HAP-1 (cell line): ENCODE measurements around the gene OTUB2.

Source experiments
- DNase-seq, 2 experiments: peaks; one replicate each; pipeline ENCODE4 v3.0.0-alpha.2; 2016 to 2020; ENCODE audit warnings: low spot score in 2 of 2
- H3K27me3 ChIP-seq: fragments of 250-450 bp; sonication (Bioruptor Pico); 2 replicates; pipeline ENCODE4 v1.5.1; 2020; ENCODE audit warnings: low read depth, mild to moderate bottlenecking, moderate library complexity
- H3K36me3 ChIP-seq: fragments of 250-450 bp; sonication (Bioruptor Pico); replicated peaks from 2 replicates; pipeline ENCODE4 v1.5.1; 2020; ENCODE audit warnings: mild to moderate bottlenecking
- H3K4me1 ChIP-seq: fragments of 250-450 bp; sonication (Bioruptor Pico); 2 replicates; pipeline ENCODE4 v1.5.1; 2020; ENCODE audit warnings: mild to moderate bottlenecking
- H3K4me3 ChIP-seq: fragments of 250-450 bp; sonication (Bioruptor Pico); 2 replicates; pipeline ENCODE4 v1.5.1; 2020; ENCODE audit warnings: mild to moderate bottlenecking, moderate library complexity
- H3K9me3 ChIP-seq: fragments of 250-450 bp; sonication (Bioruptor Pico); 2 replicates; pipeline ENCODE4 v1.5.1; 2020; ENCODE audit warnings: mild to moderate bottlenecking, moderate library complexity
- in situ Hi-C: fragments of 300-500 bp; cut with MboI; formaldehyde crosslinking; loops from 3 replicates; pipeline ENCODE4 v1.14.3; 2020; ENCODE audit warnings: low sequenced_read_pairs, inconsistent platforms, mixed read lengths

The OTUB2 gene

GRCh38 chr14:94020267-94020666 lies 5.9 kb upstream of the OTUB2 start:
- in situ Hi-C loops, result no loop called here
- Histone ChIP-seq H3K9me3 (no peaks in the 10 kb centered on the region), H3K4me1 (0 out of 2 replicates have a peak, but pooled peaks cover 2% of the 10 kb centered on the region), H3K4me3 (no peak overlapping the region), H3K36me3 (no peaks in the 10 kb centered on the region), H3K27me3 (peaks cover 1% of the 10 kb centered on the region; the same call in 1 of the 2 replicates)
- no peak for DNase-seq

- Histone ChIP-seq H3K9me3 (no peaks in the 10 kb centered on the region), H3K4me1 (peaks cover 2% of the 10 kb centered on the region; the same call in 1 of the 2 replicates), H3K4me3 (no peak overlapping the region), H3K36me3 (no peaks in the 10 kb centered on the region), H3K27me3 (no peaks in the 10 kb centered on the region)
- in situ Hi-C loops, result no loop called here
- no peak for DNase-seq
These were observed 5.1 kb upstream of the OTUB2 start for GRCh38 chr14:94021001-94021400.

GRCh38 chr14:94021416-94022157 lies 4.6 kb upstream of the OTUB2 start:
- H3K4me1 ChIP-seq, result peaks cover 2% of the 10 kb centered on the region; the same call in 1 of the 2 replicates
- in situ Hi-C loops, result no loop called here
- no peak overlapping the region for H3K4me3 ChIP-seq
- H3K27me3 ChIP-seq, result no peaks in the 10 kb centered on the region
- no peaks in the 10 kb centered on the region for H3K36me3 ChIP-seq
- no peaks in the 10 kb centered on the region for H3K9me3 ChIP-seq
- no peak for DNase-seq

- H3K27me3 ChIP-seq, result no peaks in the 10 kb centered on the region
- H3K4me1 ChIP-seq, result peaks cover 2% of the 10 kb centered on the region; the same call in 1 of the 2 replicates
- DNase-seq, result no peak
- H3K4me3 ChIP-seq, result no peak overlapping the region
- H3K9me3 ChIP-seq, result no peaks in the 10 kb centered on the region
- in situ Hi-C loops, result no loop called here
- H3K36me3 ChIP-seq, result no peaks in the 10 kb centered on the region
These were observed 3.4 kb upstream of the OTUB2 start for GRCh38 chr14:94022532-94023411.

- in situ Hi-C loops, result no loop called here
These were observed 1.6 kb upstream of the OTUB2 start for GRCh38 chr14:94024549-94024948.

GRCh38 chr14:94025720-94026119 lies 420 bp upstream of the OTUB2 start:
- H3K4me1 ChIP-seq, result peaks cover 2% of the 10 kb centered on the region; the same call in 1 of the 2 replicates
- DNase-seq, result no peak
- in situ Hi-C loops, result no loop called here
- H3K4me3 ChIP-seq, result peak overlapping the region; percentile 34
- H3K27me3 ChIP-seq, result no peaks in the 10 kb centered on the region
- no peaks in the 10 kb centered on the region for H3K36me3 ChIP-seq
- H3K9me3 ChIP-seq, result no peaks in the 10 kb centered on the region

More at GRCh38 chr14:94024549-94024948, 1.6 kb upstream of the OTUB2 start:
- H3K27me3 ChIP-seq, result no peaks in the 10 kb centered on the region
- H3K36me3 ChIP-seq, result no peaks in the 10 kb centered on the region
- DNase-seq, result no peak
- H3K9me3 ChIP-seq, result no peaks in the 10 kb centered on the region
- H3K4me1 ChIP-seq, result peaks cover 2% of the 10 kb centered on the region; the same call in 1 of the 2 replicates
- H3K4me3 ChIP-seq, result no peak overlapping the region

- DNase-seq, result no peak
- Histone ChIP-seq H3K9me3 (no peaks in the 10 kb centered on the region), H3K36me3 (no peaks in the 10 kb centered on the region), H3K4me1 (peaks cover 2% of the 10 kb centered on the region; the same call in 1 of the 2 replicates), H3K4me3 (peak overlapping the region; percentile 34), H3K27me3 (no peaks in the 10 kb centered on the region)
- in situ Hi-C loops, result no loop called here
These were observed 839 bp downstream of the OTUB2 start for GRCh38 chr14:94026889-94027469.

GRCh38 chr14:94027566-94028449 lies 1.7 kb downstream of the OTUB2 start:
- Histone ChIP-seq H3K4me1 (no peaks in the 10 kb centered on the region; the same call in 1 of the 2 replicates), H3K4me3 (no peak overlapping the region), H3K27me3 (no peaks in the 10 kb centered on the region), H3K9me3 (no peaks in the 10 kb centered on the region), H3K36me3 (no peaks in the 10 kb centered on the region)
- DNase-seq, result no peak
- in situ Hi-C loops, result no loop called here

- Histone ChIP-seq H3K9me3 (no peaks in the 10 kb centered on the region), H3K27me3 (no peaks in the 10 kb centered on the region), H3K4me1 (no peaks in the 10 kb centered on the region; the same call in 1 of the 2 replicates), H3K36me3 (no peaks in the 10 kb centered on the region), H3K4me3 (no peak overlapping the region)
- in situ Hi-C loops, result no loop called here
- no peak for DNase-seq
These were observed 2.3 kb downstream of the OTUB2 start for GRCh38 chr14:94028450-94028826.

- Histone ChIP-seq H3K9me3 (no peaks in the 10 kb centered on the region), H3K27me3 (no peaks in the 10 kb centered on the region), H3K36me3 (no peaks in the 10 kb centered on the region), H3K4me3 (no peak overlapping the region), H3K4me1 (no peaks in the 10 kb centered on the region; the same call in 1 of the 2 replicates)
- in situ Hi-C loops, result no loop called here
- no peak for DNase-seq
These were observed 3.1 kb downstream of the OTUB2 start for GRCh38 chr14:94029265-94029664.

GRCh38 chr14:94029671-94030203 lies 3.6 kb downstream of the OTUB2 start:
- Histone ChIP-seq H3K9me3 (no peaks in the 10 kb centered on the region), H3K36me3 (no peaks in the 10 kb centered on the region), H3K4me3 (no peak overlapping the region), H3K4me1 (no peaks in the 10 kb centered on the region; the same call in 1 of the 2 replicates), H3K27me3 (no peaks in the 10 kb centered on the region)
- in situ Hi-C loops, result no loop called here
- DNase-seq, result no peak

GRCh38 chr14:94030571-94030970 lies 4.4 kb downstream of the OTUB2 start:
- Histone ChIP-seq H3K4me3 (no peak overlapping the region), H3K36me3 (no peaks in the 10 kb centered on the region), H3K27me3 (no peaks in the 10 kb centered on the region), H3K9me3 (no peaks in the 10 kb centered on the region), H3K4me1 (no peaks in the 10 kb centered on the region; the same call in 1 of the 2 replicates)
- in situ Hi-C loops, result no loop called here
- no peak for DNase-seq
